Neural cell (in vitro differentiated cells): Measurements from ENCODE around the gene CCDC191. TPM values are rescaled to one million over a fixed set of nuclear protein-coding genes. Genes with fewer than 3 reads are reported as not detected.

Experiments
- H2AFZ ChIP-seq: fragments of 200-600, 300-800 bp; sonication (generic), shearing (Covaris generic); 2 replicates; pipeline ENCODE4 v1.6.0; 2014; ENCODE audit warnings: low read depth, mild to moderate bottlenecking, antibody characterized with exemption, low read length, moderate library complexity
- H3F3A ChIP-seq: fragments of 200-600 bp; shearing (Covaris generic); 2 replicates; pipeline ENCODE4 v1.6.1; 2016; ENCODE audit warnings: mild to moderate bottlenecking, moderate library complexity, mixed read lengths, antibody characterized with exemption, low read length; ENCODE audit not compliant: insufficient read depth, poor library complexity, severe bottlenecking
- H3K27ac ChIP-seq: fragments of 200-600, 300-800 bp; sonication (generic), shearing (Covaris generic); 2 replicates; pipeline ENCODE4 v1.5.1; 2014; ENCODE audit warnings: mild to moderate bottlenecking, low read length, moderate library complexity
- H3K27me3 ChIP-seq: fragments of 300-800, 200-600 bp; sonication (generic), shearing (Covaris generic); 2 replicates; pipeline ENCODE4 v1.6.0; 2014; ENCODE audit warnings: mild to moderate bottlenecking, low read depth, low read length, moderate library complexity; ENCODE audit not compliant: insufficient read depth
- H3K36me3 ChIP-seq: fragments of 300-800, 200-600 bp; sonication (generic), shearing (Covaris generic); 2 replicates; pipeline ENCODE4 v1.5.1; 2014; ENCODE audit warnings: mild to moderate bottlenecking, antibody characterized with exemption, low read length, moderate library complexity; ENCODE audit not compliant: insufficient read depth
- H3K4me2 ChIP-seq: fragments of 300-800, 200-600 bp; sonication (generic), shearing (Covaris generic); 2 replicates; pipeline ENCODE4 v1.6.0; 2014; ENCODE audit warnings: mild to moderate bottlenecking, low read length
- H3K4me3 ChIP-seq: fragments of 300-800, 200-600 bp; sonication (generic), shearing (Covaris generic); 2 replicates; pipeline ENCODE4 v1.5.1; 2014; ENCODE audit warnings: mild to moderate bottlenecking, low read length, moderate library complexity
- H3K79me2 ChIP-seq: fragments of 200-600 bp; shearing (Covaris generic); replicated peaks from 2 replicates; pipeline ENCODE4 v1.6.0; 2014; ENCODE audit warnings: mild to moderate bottlenecking, low read length, moderate library complexity; ENCODE audit not compliant: insufficient read depth
- H3K9ac ChIP-seq: fragments of 300-800, 200-600 bp; sonication (generic), shearing (Covaris generic); 2 replicates; pipeline ENCODE4 v1.6.1; 2016; ENCODE audit warnings: mild to moderate bottlenecking, low read length, mixed read lengths
- H3K9me2 ChIP-seq: fragments of 200-600 bp; shearing (Covaris generic); 2 replicates; pipeline ENCODE4 v1.6.1; 2016; ENCODE audit warnings: mild to moderate bottlenecking, low read length, mixed read lengths; ENCODE audit not compliant: insufficient read depth
- H3K9me3 ChIP-seq: fragments of 200-600, 300-800 bp; sonication (generic), shearing (Covaris generic); 2 replicates; pipeline ENCODE4 v1.6.1; 2016; ENCODE audit warnings: mild to moderate bottlenecking, mixed run types, low read length, moderate library complexity, mixed read lengths
- H4K20me1 ChIP-seq: fragments of 200-600 bp; shearing (Covaris generic); 2 replicates; pipeline ENCODE4 v1.6.1; 2016; ENCODE audit warnings: mild to moderate bottlenecking, mixed run types; ENCODE audit not compliant: insufficient read depth
- CTCF ChIP-seq: fragments of 450-650 bp; IDR thresholded peaks from 2 replicates; pipeline ENCODE4 v1.5.1; 2014; ENCODE audit warnings: antibody characterized with exemption, mild to moderate bottlenecking, moderate library complexity; ENCODE audit not compliant: poor library complexity, severe bottlenecking
- EP300 ChIP-seq: fragments of 450-650 bp; conservative IDR thresholded peaks from 2 replicates; pipeline ENCODE4 v1.6.1; 2014; ENCODE audit warnings: antibody characterized with exemption, mild to moderate bottlenecking, moderate library complexity; ENCODE audit not compliant: poor library complexity, severe bottlenecking
- EZH2 ChIP-seq: fragments of 200-600, 300-800 bp; shearing (Covaris generic), sonication (generic); IDR thresholded peaks from 2 replicates; pipeline ENCODE4 v1.6.1; 2014; ENCODE audit warnings: antibody characterized with exemption, low read length, borderline replicate concordance, mild to moderate bottlenecking; ENCODE audit not compliant: insufficient read depth, poor library complexity, severe bottlenecking
- MXI1 ChIP-seq: fragments of 450-650 bp; conservative IDR thresholded peaks from 2 replicates; pipeline ENCODE4 v1.6.1; 2014; ENCODE audit warnings: antibody characterized with exemption, mild to moderate bottlenecking; ENCODE audit not compliant: poor library complexity, severe bottlenecking
- POLR2AphosphoS5 ChIP-seq: IDR thresholded peaks from 2 replicates; pipeline ENCODE4 v1.6.1; 2012
- RAD21 ChIP-seq: fragments of 450-650 bp; conservative IDR thresholded peaks from 2 replicates; pipeline ENCODE4 v1.6.1; 2014; ENCODE audit warnings: antibody characterized with exemption, mild to moderate bottlenecking, moderate library complexity
- REST ChIP-seq: IDR thresholded peaks from 2 replicates; pipeline ENCODE4 v1.6.1; 2012; ENCODE audit warnings: borderline replicate concordance
- SMC3 ChIP-seq: fragments of 450-650 bp; conservative IDR thresholded peaks from 2 replicates; pipeline ENCODE4 v1.6.1; 2014; ENCODE audit warnings: antibody characterized with exemption, mild to moderate bottlenecking, moderate library complexity; ENCODE audit not compliant: poor library complexity
- TAF1 ChIP-seq: IDR thresholded peaks from 2 replicates; pipeline ENCODE4 v1.6.1; 2012; ENCODE audit warnings: low read depth
- polyA plus RNA-seq: library from polyadenylated mRNA; depleted of rRNA; stranded (reverse); fragments of >200 nt; gene quantifications from 2 replicates; pipeline ENCODE4 v1.2.3, GENCODE V29; 2014

The CCDC191 gene
- polyA plus RNA-seq, 1 donor from 2014 or later: 14.9 TPM

DNA sequence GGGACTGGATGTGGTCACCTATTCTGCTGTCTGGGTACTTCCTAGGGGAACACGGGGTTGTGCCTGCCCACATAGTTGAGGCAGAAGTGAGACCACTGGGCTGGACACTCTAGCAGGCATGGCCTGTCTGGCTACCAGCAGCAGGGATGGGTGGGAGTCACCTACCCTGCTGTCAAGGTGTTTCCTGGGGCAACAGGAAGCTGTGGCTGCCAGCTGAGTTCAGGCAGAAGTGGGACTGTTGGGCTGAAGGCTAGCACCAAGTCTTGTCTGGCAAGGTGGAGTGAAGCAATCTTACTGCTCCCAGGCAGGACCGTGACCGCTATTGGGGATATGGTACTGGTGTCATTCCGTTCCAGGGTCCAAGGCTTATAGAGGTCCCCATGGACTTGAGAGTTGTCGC, 128.8 kb downstream of the CCDC191 start (continued):
- TF ChIP-seq REST (no peak), RAD21 (no peak)

DNA sequence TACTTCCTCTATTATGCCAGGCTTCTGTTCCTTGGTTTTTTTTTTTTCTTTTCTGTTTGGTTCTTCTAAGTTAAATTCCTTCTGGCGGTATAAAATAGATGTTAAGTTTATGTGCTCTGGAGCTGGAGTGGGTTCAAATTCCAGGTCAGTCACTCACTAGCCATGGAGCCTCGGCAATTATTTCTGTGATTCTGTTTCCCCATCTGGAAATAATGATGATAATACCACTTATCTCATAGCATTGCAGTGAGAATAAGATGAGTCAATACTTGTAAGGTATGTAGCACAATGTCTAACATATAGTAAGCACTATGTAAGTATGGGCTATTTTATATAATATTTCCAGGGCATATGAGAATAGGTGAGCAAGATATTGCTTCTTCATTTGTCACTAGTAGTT, 141.7 kb downstream of the CCDC191 start:
- Histone ChIP-seq H3K36me3 (no peaks in the 10 kb centered on the region), H3K27me3 (no peaks in the 10 kb centered on the region), H3F3A (no peaks in the 10 kb centered on the region), H3K9me2 (no peaks in the 10 kb centered on the region), H3K27ac (no peak overlapping the region), H3K4me3 (no peak overlapping the region), H4K20me1 (no peaks in the 10 kb centered on the region), H3K9ac (no peak overlapping the region), H3K79me2 (no peaks in the 10 kb centered on the region), H2AFZ (no peak overlapping the region), H3K4me2 (no peak overlapping the region), H3K9me3 (no peaks in the 10 kb centered on the region)
- no peak for TF ChIP-seq MXI1
- no peak for TF ChIP-seq POLR2AphosphoS5
- no peak for TF ChIP-seq CTCF
- no peak for TF ChIP-seq SMC3
- no peak for TF ChIP-seq REST
- TF ChIP-seq EP300: no peak
- no peak for TF ChIP-seq TAF1
- no peak for TF ChIP-seq RAD21
- no peak for TF ChIP-seq EZH2

Other genes with a start within 250 kb of the CCDC191 start
- 12.9 and 31.0 TPM in 2 replicates for gene GRAMD1C, start 217.7 kb downstream of the CCDC191 start, polyA plus RNA-seq
- 7.7 and 11.5 TPM in 2 replicates for gene ZDHHC23, start 108.5 kb downstream of the CCDC191 start, polyA plus RNA-seq
- 16.3 and 22.0 TPM in 2 replicates for gene QTRT2, start 211 bp upstream of the CCDC191 start, polyA plus RNA-seq
- gene DRD3, start 122.5 kb upstream of the CCDC191 start, polyA plus RNA-seq: 0.18 TPM in 1 of 2 replicates, not detected in the other
- gene ZNF80, start 181.1 kb upstream of the CCDC191 start, polyA plus RNA-seq: 0.17 TPM in 1 of 2 replicates, not detected in the other
- gene TIGIT, start 237.5 kb upstream of the CCDC191 start, polyA plus RNA-seq: 1.1 and 1.8 TPM in 2 replicates